GM18508 (cell line): ENCODE measurements around the gene GALE.

ENCODE experiments used
- ATAC-seq: cut with Tn5 transposase; IDR thresholded peaks from one replicate; pipeline ENCODE4 v1.9.1; 2021; ENCODE audit warnings: moderate number of reproducible peaks; ENCODE audit not compliant: insufficient read depth, unreplicated experiment

GALE gene

GRCh38 chr1:23759277-23759676 lies 41.3 kb downstream of the GALE start:
- no peak for ATAC-seq

DNA sequence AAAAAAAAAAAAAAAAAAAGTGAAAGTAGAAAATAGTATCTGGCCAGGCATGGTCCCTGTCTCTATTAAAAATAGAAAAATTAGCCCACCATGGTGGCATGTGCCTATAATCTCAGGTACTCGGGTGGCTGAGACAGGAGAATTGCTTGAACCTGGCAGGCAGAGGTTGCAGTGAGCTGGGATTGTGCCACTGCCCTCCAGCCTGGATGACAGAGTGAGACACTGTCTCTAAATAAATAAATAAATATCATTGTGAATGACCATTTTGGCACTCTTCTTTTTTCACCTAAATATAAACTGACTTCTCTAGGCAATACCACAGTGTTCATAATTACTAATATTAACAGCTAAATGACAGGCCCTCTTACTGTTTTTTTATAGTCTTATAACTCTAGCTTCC lies 42.7 kb downstream of the GALE start:
- ATAC-seq, result no peak

DNA sequence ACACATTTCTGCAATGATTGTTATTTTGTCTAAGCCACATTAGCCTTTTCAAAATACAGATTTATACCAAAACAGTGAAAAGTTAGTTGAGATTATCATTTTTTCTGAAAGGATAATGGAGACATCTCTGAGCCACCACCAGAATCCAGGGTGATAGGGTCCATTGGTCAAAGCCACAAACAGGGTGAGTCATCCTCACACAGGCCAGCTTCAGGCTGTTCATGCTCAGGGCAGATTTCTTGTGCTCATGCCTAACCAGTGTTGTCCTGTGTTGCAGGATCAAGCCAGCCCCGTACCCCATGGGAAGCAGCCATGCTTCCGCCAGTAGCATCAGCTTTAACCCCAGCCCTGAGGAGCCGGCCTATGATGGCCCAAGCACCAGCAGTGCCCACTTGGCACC lies 43.9 kb downstream of the GALE start:
- ATAC-seq, result no peak

GRCh38 chr1:23752909-23753308 lies 47.6 kb downstream of the GALE start:
- ATAC-seq, result no peak

GRCh38 chr1:23751815-23752200 lies 48.7 kb downstream of the GALE start:
- ATAC-seq, result no peak

DNA sequence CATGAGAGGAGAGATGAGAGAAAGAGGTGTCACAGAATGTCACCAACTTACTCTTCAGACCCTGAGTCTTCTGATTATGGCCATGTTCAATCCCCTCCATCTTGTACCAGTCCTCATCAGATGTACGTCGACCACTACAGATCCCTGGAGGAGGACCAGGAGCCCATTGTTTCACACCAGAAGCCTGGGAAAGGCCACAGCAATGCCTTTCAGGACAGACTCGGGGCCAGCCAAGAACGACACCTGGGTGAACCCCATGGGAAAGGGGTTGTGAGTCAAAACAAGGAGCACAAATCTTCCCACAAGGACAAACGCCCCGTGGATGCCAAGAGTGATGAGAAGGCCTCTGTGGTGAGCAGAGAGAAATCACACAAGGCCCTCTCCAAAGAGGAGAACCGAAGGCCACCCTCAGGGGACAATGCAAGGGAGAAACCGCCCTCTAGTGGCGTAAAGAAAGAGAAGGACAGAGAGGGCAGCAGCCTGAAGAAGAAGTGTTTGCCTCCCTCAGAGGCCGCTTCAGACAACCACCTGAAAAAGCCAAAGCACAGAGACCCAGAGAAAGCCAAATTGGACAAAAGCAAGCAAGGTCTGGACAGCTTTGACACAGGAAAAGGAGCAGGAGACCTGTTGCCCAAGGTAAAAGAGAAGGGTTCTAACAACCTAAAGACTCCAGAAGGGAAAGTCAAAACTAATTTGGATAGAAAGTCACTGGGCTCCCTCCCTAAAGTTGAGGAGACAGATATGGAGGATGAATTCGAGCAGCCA lies 49.3 kb downstream of the GALE start:
- ATAC-seq, result no peak

DNA sequence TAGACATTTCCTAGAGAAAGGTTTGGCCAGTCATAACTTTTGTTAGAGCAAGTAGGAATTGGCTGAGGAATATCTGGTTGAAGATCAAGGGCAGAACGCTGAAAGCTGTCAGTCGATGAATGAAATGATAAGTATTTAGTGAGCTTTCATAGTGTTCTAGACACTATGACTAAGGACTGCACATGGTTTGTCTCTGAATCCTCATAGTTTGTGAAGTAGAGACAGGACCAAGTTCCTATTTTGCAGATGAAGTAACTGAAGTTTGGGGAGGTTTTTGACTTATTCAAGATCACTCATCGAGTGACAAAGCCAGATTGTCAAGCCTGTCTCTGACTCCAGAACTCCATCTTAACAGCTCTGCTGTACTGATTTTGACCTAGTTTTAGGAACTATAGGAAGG lies 52.5 kb downstream of the GALE start:
- no peak for ATAC-seq
